Measurements from ENCODE around the gene DYSF.

The DYSF gene

DNA sequence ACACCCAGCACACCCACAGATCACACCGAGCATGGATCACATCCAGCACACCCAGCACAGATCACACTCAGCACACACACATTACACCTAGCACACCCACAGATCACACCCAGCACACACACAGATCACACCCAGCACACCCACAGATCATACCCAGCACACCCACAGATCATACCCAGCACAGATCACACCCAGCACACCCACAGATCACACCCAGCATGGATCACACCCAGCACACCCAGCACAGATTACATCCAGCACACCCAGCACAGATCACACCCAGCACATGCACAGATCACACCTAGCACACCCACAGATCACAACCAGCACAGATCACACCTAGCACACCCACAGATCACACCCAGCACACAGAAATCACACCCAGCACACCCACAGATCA lies 118.6 kb downstream of the DYSF start:
- DNase-seq (ENCODE audit: low read depth in 2 of 2), result no peak

DNA sequence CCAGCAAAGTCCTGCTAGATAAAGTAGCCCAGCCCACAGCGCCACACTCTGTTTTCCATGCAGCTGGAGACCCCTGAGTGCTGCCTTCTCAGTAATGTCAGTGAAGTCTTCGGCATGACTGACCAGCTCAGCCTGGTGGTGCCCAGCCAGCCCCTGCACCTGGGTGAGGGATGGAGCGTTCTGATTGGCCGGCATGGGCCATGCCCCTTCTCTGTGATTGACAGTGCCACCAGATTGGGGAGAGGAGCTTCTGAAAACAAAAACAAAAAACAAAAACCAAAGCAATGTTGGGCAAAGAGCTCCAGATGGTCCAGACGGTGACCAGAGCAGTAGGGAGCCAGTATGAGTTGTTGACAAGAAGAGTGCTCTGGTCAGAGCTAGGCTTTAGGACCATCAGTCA lies 122.6 kb downstream of the DYSF start:
- no peak for DNase-seq (ENCODE audit: low read depth in 2 of 2)

DNA sequence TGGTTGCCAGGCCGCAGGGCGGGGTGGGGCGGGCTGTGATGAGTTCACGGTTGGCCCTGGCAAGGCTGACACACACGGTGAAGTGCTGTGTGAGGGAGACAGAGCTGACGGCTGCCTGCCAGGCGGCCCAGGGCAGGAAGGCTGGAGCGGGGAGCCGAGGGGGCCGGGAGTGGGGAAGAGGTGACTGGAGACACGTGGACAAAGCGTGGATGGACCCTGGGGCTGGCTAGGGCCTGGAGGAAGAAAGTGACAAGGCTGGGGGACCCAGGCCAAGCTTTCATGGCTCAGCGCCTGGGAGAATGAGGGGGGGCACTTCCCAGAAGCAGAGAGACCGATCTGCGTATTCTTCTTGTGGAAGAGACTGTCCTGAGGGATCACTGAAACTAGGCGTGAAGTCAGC lies 123.2 kb downstream of the DYSF start:
- no peak for DNase-seq (ENCODE audit: low read depth in 2 of 2)

DNA sequence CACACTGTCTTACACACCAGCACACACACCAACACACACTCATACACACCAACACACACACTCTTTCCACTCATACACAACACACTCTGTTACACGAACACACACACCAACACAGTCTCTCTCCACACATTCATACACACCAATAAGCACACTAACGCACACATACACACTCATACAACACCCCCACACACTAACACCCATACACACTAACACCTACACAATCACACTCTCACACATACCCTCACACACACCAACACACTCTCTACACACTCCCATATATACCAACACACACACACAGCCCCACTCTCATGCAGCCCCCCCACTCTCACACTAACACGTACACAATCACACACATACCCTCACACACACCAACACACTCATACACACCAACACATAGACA lies 123.8 kb downstream of the DYSF start:
- DNase-seq (ENCODE audit: low read depth in 2 of 2), result no peak

DNA sequence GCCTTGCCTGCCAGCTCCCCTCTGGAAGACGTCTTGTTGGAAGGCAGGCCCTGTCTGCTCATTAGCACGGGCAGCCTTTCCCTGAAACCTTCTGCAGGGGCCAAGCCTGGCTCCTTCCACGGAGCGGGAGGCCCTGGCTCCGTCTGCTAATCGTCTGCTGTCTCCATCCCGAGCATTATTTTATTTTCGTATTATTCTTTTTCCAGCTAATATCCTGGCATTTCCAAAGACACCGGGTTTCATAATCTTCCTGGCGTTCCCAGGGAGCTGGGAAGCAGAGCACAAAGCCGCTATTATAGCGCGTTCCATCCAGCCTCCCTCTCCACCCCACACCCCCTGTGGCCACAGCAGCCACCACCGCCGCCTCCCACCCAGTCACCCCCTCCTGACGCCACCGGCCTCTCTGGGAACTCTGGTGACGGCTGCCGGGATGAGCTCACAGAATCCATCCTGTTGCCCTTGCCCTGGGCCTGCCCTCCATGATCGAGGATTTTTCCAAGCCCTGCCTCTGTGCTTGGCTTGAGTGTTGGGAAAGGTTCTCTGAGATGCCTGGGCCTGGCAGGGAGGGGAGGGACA lies 125.5 kb downstream of the DYSF start:
- DNase-seq (ENCODE audit: low read depth in 2 of 2), result no peak

DNA sequence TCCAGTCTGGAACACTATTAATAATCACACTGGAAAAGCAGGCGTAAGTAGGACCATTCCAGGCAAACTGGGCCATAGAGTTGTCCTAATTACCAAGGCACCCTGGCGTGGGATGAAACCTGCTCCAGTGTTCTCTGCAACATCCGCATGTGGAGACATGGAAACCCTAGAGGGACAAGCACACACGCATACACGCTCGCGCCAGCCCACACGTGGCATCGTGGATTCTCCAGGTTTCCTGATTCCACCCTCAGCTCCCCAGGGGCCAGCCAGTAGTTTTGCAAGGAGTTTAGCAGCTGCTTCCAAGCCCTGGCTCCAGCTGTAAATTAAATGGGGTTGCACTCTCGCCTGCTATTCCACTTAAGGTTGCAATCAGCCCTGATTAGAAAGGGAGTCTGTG lies 127.7 kb downstream of the DYSF start:
- no peak for DNase-seq (ENCODE audit: low read depth in 2 of 2)

DNA sequence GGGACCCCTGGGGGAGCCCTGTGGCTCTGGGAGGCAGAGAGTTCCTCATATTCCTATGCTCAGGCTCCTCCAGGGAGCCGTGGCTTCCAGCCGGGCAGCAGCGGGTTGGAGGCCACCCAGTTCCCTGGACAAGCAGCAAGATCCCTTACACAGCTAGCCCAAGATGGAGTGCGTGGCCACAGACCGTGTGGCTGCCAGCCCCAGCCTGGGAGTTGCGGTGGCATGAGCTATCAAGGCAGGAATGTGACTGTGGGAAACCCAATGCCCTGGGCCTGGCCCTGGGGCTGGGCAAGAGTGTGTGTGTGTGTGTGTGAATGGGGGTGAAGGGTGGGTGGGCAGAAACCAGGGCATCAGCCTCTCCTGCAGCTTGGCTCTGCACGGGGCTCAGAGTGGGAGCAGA lies 130.5 kb downstream of the DYSF start:
- DNase-seq (ENCODE audit: low read depth in 2 of 2), result no peak

DNA sequence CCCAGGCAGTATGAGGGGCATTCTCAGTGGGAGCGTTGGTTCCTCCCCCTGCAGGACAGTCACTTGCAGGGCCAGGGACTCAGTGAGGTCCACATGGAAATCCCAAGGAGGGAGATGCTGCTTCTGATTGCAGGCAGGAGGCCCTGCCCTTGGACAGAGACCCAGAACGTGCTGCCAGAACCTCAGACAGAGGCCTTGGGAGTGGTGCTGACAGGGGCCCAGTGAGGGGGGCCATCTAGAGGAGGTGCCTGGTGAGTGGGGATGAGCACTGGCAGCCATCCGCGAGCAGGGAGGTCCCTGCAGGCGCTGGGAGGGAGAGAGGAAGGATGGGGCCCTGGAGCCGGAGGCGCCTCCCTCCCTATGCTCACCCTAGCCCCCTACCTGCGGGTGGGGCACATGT lies 133.1 kb downstream of the DYSF start:
- DNase-seq (ENCODE audit: low read depth in 2 of 2), result no peak

DNA sequence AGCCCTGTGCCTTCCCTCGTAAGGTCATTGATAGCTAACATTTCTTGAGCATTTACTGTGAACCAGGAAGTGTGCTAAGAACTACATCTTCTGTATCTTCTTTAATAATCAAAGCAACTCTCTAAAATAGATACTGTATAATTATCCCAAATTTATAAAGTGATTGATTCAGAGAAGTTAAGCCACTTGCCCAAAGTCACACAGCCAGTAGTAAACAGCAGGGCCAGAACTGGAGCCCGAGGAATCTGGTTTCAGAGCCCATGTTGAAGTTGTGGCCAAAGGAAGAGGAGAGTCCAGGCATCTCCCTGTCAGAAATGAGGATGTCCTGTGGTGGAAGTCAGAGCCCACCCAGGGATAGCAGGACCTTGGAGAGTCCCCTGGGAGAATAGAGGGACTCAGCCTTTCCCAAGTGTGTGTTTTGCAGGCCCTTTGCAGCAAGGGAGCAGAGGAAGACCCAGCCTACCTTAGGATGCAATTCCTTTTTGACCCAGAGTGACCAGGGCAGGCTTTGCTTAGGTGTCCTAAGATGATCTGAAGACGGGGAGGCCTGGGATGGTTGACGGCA lies 134.2 kb downstream of the DYSF start:
- DNase-seq (ENCODE audit: low read depth in 2 of 2), result no peak

DNA sequence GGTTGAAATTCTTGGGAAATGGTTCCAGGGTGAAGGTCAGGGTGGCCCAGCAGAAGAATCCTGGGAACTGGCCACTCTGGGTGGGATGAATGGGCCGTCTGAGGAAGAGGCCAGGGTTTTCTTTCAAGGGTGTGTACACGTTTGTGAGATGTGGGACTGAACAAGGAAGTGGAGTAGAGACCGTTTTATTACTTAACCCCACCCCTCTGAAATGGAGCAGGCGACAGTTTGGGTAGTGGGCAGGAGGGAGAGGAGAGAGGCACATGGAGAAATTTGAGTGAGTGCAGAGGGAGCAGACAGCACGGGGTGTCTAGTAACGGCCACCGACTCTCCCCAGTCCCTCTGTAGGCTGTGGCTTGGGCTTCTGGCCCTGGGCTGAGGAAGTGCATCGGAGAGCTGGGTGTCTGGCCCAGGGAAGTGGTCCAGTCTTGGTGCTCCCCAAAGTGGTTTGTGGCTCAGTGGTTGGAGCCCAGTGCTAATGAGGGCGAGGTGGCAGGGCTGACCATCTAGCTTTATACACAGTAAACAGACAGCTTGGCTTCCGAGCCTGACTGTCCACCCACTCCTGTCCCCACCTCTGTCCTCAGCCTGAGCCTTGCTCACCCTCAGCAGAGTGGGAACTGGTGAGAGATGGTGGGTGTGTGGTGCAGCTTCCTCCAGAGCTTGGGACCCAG lies 135.3 kb downstream of the DYSF start:
- no peak for DNase-seq (ENCODE audit: low read depth in 2 of 2)

DNA sequence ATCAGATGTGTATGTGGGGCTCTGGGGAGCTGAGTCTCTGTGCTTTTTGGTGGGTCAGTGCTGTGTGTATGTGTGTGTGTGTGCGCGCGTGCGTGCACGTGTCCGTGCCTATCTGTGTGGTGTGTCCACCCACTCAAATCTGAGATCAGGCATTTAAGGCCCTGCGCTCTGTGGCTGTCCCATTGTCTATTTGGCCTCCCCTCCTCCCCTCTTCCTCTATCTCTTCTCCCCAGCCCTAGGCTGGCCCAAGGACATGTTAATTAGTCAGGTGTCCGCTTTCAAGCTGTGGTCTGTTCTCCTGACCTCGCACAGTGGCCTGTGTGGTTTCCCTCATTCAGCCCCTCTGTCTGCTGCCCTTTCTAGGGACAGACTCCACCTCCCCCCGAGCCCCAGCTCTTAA lies 136.4 kb downstream of the DYSF start:
- DNase-seq (ENCODE audit: low read depth in 2 of 2), result no peak

DNA sequence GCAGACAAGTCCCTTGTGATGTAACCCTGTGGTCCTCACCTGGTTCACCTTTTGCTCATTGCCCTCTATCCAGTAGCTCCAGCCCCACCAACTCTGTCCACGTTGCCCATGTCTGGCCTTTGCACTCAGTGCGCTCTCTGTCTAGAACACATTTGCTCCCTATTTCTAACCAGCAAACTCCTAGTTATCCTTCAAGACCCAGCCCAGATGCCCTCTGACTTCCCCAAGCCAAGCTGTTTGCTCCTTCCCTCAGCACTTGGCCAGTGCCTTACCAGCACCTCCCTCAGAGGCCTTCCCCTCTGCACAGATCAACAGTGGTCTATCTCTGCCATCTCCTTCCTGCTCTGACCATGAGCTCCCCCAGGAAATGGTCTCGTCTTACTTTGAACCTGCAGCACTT lies 137.7 kb downstream of the DYSF start:
- DNase-seq (ENCODE audit: low read depth in 2 of 2), result no peak

DNA sequence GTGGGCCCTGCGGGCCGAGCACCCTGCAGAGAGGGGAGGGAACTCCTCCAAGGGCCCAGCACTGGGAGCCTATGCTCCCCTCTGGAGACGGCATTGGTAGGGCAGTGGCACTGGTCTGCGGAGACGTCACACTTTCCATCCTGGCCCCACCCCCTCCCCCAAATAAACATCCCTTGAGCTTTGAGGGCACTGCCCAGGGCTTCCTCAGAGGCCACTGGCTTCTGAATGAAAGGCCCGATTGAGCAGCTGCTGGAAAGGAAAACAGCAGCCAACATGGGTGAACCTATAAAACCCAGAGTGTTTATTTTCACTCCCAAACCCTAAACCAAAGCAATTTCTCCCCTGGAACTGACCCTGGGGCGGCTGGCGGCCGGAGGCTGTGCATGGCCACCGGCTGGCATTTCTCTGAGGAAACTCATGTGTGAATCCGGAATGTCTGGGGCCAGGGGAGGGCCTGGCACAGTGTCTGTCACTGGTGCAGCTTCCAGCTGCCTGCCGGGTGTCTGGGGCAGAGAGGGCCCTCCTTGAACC lies 138.9 kb downstream of the DYSF start:
- no peak for DNase-seq (ENCODE audit: low read depth in 2 of 2)

DNA sequence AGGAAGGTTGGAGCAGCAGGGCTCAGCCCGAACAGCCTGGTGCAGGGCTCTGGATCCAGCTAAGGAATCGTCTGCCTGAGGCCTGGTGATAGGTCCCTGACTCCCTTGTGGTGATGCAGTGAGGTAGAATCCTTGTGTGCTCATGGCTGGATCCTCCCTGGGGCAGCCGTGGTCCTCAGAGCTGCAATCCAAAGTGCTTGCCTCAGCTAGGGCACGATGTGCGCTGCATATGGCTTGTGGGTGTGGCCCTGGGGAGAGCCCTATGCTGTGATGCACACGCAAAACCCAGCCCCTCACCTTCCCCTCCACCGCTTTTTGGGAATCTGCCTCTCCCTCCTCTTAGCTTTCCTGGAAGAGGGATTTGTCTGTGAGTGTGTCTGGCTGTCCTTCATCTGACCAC lies 142.2 kb downstream of the DYSF start:
- no peak for DNase-seq (ENCODE audit: low read depth in 2 of 2)

DNA sequence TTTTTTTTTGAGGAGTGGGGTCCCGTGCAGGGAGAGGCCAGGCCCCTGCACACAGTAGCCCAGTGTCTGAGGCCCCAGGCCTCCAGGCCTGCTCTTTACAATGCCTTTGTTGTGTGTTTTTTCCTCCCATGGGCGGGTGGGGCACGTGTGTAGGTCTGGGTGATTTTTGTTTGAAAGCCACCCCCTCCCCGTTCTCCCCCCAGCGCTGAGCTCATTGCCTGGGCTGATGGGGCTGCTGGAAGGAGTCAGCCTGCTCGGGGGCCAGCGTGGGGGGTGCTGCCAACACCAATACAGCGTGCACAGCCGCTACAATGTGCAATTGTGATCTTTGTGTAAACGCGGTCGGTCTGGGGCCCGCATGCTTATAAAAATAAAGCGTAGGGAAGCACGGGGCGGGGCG lies 142.7 kb downstream of the DYSF start:
- no peak for DNase-seq (ENCODE audit: low read depth in 2 of 2)

DNA sequence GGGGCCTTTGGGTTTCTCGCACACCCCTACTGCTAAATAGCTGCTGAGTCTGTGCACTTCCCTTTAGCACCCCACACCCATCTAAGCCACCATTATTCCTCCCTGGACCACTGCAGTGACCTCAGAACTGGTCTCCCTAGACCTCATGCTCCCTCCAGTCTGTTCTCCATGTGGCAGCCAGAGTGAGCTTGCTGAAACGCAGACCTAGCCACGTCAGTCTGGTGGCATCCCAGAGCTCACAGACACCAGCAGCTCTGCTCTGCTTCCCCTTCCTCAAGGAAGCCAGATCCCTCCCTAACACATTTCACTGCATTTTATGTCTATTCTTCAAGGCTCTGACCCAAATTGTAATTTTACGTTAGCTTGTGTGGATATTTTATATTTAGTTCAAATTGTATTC lies 144.4 kb downstream of the DYSF start:
- no peak for DNase-seq (ENCODE audit: low read depth in 2 of 2)

DNA sequence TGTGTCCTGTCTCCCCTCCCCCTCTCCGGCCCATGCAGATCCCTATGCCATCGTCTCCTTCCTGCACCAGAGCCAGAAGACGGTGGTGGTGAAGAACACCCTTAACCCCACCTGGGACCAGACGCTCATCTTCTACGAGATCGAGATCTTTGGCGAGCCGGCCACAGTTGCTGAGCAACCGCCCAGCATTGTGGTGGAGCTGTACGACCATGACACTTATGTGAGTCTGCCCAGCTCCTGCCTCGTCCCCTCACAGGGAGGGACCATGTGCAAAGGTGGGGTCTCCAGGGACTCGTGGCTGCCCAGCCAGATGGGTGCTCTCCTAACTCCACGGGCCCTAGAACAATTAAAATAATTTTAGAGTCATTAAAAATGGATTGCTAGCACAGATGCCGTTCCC lies 145.2 kb downstream of the DYSF start:
- DNase-seq (ENCODE audit: low read depth in 2 of 2), result no peak

DNA sequence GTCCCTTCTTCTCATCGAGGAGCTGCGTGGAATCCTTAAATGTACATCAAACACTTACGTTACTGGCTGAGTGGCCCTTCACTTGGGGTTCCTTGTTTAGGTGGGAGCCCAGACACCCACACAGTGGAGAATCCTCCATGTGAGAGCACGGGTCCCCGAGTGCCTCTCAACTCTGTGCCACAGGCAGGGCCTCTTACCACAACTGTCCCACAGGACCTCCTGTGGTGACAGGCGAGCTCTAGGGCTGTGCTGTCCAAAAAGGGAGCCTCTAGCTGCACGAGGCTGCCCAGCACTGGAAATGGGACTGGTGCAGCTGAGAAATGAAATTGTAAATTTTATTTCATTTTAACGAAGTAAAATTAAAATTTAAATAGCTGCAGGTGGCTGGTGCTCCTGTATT lies 145.7 kb downstream of the DYSF start:
- no peak for DNase-seq (ENCODE audit: low read depth in 2 of 2)

DNA sequence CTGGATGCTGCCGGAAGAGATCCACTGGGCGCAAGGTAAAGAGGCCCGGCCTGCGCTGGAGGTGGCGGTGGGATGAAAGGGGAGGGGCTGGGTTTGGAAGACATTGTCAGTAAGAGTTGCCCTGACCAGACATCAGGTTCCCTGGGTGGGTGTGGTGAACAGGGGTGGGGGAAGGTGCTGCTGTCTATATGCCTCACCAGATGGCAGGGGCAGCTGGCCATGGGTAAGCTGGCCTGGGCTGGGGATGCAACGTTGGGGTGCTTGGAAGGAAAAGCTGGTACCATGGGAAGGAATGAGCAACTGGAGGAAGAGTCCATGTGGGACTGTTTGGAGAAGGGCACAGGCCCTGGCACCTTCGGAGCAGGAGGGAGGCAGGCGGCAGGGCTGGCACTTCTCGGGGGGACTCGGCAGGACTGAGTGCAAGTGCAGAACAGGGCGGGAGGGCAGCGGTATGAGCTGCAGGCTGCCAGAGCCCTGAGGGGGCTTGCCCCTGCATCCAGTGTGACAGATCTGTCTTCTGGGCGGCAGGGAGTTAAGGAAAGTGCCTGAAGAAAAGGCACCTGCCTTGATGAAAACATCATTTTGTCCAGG lies 146.4 kb downstream of the DYSF start:
- DNase-seq (ENCODE audit: low read depth in 2 of 2), result no peak

DNA sequence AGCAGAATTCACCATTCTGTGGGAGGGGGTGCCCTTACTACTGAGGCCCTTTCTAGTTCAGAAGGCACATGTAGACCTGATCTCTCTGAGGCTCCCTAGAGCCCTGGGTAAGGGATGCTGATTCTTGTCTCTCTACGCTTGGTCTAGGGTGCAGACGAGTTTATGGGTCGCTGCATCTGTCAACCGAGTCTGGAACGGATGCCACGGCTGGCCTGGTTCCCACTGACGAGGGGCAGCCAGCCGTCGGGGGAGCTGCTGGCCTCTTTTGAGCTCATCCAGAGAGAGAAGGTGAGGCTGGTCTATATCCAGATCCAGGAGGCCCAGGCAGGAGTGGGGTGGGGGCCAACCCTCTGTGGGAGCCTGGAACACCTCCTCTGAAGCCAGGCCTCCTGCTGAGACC lies 147.2 kb downstream of the DYSF start:
- DNase-seq (ENCODE audit: low read depth in 2 of 2), result no peak

DNA sequence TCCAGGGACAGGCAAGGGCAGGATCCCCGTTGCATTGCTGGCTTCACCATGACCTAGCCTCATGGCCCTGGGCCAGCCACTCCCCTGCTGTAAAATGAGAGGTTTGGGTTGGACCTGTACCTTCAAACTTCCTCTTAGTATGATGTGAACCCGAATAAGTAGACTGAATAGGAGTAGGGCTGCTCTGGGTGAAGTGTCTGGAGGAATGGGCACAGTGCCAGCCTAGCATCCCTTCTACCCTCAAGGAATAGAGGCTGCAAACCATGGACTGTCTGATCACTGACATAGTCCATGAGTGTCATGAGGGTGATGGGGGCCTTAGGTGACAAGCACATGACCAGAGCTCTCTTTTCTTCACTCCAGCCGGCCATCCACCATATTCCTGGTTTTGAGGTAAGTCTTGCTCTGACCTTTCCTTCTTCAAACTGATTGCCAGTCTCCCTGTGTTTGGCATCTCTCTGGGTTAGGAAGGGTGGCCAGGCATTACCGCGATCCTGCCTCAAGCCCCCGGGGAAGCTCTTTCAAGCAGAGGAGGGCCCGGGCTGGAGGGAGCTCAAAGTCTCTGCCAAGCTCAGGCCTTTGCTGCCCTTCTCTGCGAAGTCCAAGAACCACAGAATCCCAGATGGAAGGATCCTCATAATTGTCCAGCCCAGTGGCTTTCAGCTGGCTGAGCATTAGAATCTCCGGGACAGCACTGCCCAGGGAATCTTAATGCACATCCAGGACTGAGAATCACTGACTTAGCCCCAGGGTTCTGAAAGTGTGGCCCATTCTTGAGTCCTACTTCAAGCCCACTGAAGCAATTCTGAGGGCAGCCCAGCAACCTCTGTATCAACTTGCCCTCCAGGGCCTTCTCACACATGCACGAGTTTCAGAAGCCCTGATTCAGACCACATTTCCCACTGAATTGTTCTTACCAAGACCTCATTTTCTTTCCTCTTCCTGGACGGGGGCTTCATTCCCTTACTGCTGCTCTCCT lies 148.1 kb downstream of the DYSF start:
- no peak for DNase-seq (ENCODE audit: low read depth in 2 of 2)

DNA sequence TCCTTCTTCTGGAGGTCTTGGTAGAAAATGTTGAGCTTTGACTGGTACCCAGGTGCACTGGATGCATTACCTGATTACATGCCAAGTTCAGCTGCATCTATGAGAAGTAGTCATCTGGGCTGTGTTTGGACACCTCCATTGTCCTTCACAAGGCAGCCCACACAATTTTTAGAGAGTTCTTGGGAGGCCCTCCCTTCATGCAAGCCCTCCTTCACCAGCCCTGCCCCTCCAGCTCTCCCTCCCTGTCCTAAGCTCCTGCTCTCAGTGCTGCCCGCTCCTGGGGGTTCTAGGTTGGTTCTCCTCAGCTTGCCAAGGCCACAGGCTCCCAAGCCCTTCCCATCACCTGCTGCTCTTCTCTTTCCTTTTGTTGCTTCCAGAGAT lies 148.7 kb downstream of the DYSF start:
- no peak for DNase-seq (ENCODE audit: low read depth in 2 of 2)

Data from stimulated activated CD4-positive, alpha-beta T cell treated with anti-CD3 and anti-CD28 coated beads, Interleukin-4, amount 100 ng/mL, for 48 hours (primary cell).